Motor neuron (in vitro differentiated cells): ENCODE results near the gene SUSD2. TPM values are rescaled to one million over a fixed set of nuclear protein-coding genes. Genes with fewer than 3 reads are reported as not detected.
A peak's percentile ranks its signal among the peaks of the same experiment; 100 is the strongest.

Source experiments
- ATAC-seq, 8 experiments: fragments of 200-7000 bp; cut with Tn5 transposase; replicated peaks in 6 of 8; 2 replicates each; pipeline ENCODE4 v1.8.0; 2021; ENCODE audit warnings: mild to moderate bottlenecking in 8 of 8, moderate library complexity in 8 of 8
- H3K27ac ChIP-seq, 2 donors: fragments of 250-450 bp; sonication (Bioruptor Pico); 2 replicates each; pipeline ENCODE4 v1.9.0; 2021; ENCODE audit warnings: antibody characterized with exemption in 2 of 2, mild to moderate bottlenecking in 2 of 2, moderate library complexity in 1 of 2
- H3K4me1 ChIP-seq, 2 donors: fragments of 250-450 bp; sonication (Bioruptor Pico); replicated peaks in 1 of 2; 2 replicates each; pipeline ENCODE4 v1.6.1; 2021; ENCODE audit warnings: antibody characterized with exemption in 2 of 2, mild to moderate bottlenecking in 2 of 2, moderate library complexity in 1 of 2
- H3K4me3 ChIP-seq, 5 donors: fragments of 250-450 bp; sonication (Bioruptor Pico); 2 replicates each; pipeline ENCODE4 v1.9.0; 2021; ENCODE audit warnings: antibody characterized with exemption in 5 of 5, mild to moderate bottlenecking in 5 of 5, moderate library complexity in 4 of 5
- WGBS, 10 experiments: fragments of 450-650 bp; shearing (Covaris generic); methylation state at CpG; one replicate each; pipeline ENCODE4 v1.0.0; 2022; 5-methylcytosine and 5-hydroxymethylcytosine counted together
- in situ Hi-C, 9 experiments: fragments of 400-800 bp; cut with MboI; loops; one replicate each; pipeline ENCODE4 v1.15.0; 2021; ENCODE audit warnings: low sequenced_read_pairs in 9 of 9, low pct_unique_long_range_greater_than_20kb in 2 of 9; ENCODE audit not compliant: unreplicated experiment in 9 of 9
- total RNA-seq, 8 experiments: library from RNA; unstranded; fragments of 300-600 nt; gene quantifications; 2 replicates each; pipeline versions ENCODE4 v1.2.3 to v1.2.4, GENCODE V29; 2022

SUSD2 gene
- total RNA-seq, 8 experiments from 2014 or later: 0.22 to 7.6 (median 1.3) TPM

DNA sequence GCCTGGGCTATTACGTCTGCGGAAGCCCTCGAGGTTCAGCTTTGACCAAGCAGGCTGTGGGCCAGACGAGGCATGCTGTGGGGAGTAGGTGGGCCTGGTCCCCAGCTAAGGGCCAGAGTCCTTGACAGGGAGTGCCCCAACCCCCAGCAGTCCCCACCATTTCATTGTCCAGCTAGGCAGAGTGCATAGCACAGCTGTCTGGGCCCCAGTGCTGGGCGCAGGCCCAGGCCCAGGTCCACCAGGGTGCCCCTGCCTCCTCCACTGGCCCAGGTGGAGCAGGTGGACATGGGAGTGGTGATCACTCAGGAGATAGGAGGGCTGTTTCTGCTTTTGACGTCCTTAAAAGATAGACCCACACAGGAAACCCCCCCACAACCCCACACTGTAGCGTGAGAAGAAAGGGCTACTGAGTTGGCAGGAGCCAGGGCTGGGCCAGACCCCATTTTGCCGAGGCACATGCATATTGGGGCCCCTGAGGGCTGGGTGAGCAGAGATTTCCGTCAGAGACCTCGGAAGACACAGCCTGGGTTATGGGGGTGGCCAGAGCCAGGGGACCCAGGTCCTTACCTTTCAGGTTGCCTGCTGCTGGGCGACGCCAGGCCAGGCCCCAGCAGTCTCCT is 11.7 kb upstream of the SUSD2 start:
- Histone ChIP-seq H3K4me1 (no peaks in the 10 kb centered on the region), H3K27ac (no peak overlapping the region), H3K4me3 (no peak overlapping the region)
- in situ Hi-C loops: no loop called here
- WGBS, 10 experiments: 60 to 100% (median 80%) methylated on average over 1 to 2 of the region's 12 CpGs; no CpG with 5 or more reads in 6 of the 10 experiments
- no peak for ATAC-seq

DNA sequence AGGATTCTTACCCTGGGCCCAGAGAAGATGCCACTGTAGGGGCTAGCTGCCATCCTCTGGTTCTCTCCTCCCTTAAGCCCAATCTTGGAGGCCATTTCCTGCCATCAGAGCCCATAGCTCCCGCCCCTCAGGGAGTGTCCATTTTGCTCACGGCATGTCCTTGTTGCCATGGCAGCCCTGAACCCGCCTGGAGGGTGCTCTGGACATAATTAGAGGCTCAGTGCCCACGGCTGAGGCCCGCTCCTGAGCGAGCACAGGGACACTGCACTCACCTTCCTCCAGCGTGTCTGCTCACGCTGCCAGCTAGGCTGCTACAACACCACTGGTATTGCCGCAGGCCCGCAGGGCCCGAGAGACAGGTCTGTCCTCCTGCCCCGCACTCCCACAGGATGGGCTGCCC is 11.1 kb upstream of the SUSD2 start:
- no peak overlapping the region for H3K4me3 ChIP-seq
- WGBS, 10 experiments: 50 to 88% (median 80%) methylated on average over 1 to 11 of the region's 12 CpGs; no CpG with 5 or more reads in 7 of the 10 experiments
- H3K4me1 ChIP-seq: no peaks in the 10 kb centered on the region
- in situ Hi-C loops: no loop called here
- ATAC-seq: peak in 7 of 8 experiments; percentile 8 to 76 (median 31)
- H3K27ac ChIP-seq: no peak overlapping the region

DNA sequence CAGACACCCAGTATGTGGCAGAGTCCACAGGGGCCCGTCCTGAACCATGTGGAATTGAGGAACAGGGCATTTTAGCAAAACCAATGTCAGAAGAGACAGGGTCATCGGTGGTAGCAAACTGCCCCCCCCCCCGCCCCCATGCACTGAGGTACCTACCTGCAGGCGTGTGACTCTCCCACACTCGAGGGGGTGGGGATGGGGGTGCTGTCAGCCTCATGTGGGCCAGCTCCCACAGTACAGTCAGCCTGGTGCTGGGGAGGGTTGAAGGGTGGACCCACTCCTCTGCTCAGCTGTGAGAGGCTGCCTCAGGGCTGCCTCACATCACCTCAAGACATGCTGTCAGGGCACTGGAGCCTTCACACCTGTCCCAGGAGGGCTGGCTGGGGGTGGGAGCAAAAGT is 10.7 kb upstream of the SUSD2 start:
- Histone ChIP-seq H3K27ac (no peak overlapping the region), H3K4me3 (no peak overlapping the region), H3K4me1 (no peaks in the 10 kb centered on the region)
- in situ Hi-C loops: no loop called here
- whole genome bisulfite sequencing, 10 experiments: 100% methylated on average over 1 of the region's 5 CpGs; no CpG with 5 or more reads in 8 of the 10 experiments
- ATAC-seq: peak in 1 of 8 experiments; percentile 3

DNA sequence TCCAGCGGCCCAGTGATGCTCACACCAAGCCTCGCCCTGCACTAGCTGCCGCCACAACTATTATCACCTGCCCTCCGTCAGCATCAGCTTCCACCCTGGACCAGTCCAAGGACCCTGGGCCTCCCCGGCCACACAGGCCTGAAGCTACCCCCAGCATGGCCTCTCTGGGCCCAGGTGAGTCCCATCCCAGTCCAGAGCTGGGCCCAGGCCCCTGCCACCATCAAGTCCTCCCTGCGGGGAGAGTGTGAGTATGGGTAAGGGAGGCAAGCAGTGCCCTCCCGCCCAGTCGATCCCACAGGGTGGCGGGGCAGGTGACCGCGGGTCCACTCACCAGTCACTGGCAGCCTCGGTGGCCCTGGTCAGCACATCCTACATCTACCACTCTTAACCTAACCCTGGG is 9.5 kb upstream of the SUSD2 start:
- no peak for ATAC-seq
- no peak overlapping the region for H3K4me3 ChIP-seq
- WGBS, 10 experiments: 94 to 100% (median 100%) methylated on average over 2 to 8 of the region's 12 CpGs; no CpG with 5 or more reads in 6 of the 10 experiments
- in situ Hi-C loops: no loop called here
- no peak overlapping the region for H3K27ac ChIP-seq
- no peaks in the 10 kb centered on the region for H3K4me1 ChIP-seq

DNA sequence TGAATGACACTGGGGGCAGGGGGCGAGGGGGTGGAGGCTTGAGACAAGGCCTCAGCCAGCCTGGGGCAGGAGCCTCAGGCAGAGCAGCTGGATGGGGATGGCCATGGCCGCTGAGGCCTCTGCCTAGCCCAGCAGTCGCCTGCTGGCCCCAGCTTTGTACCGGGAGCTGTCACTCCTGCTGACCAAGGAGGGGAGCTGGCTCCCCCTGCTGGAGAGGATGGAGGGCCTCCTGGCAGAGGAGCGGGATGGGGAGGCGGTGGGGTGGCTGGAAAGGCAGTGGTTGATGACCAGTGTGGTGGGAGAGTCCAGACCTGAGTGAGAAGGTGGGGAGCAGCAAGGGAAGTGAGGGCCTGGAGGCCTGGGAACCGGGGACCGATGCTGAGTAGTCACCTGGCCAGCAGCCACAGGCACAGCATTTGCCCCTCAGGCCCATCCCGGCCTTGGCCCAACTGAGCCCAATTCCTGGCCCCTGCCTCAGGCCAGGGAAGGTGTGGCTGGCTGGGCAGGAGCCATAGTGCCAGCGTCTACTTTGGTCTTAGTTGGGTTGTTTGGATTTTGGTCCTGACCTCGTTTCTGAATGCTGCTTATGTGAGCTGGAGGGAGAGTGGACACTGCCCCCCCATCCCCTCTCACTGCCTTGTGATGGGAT is 6.0 kb upstream of the SUSD2 start:
- Histone ChIP-seq H3K4me3 (no peak overlapping the region), H3K4me1 (no peaks in the 10 kb centered on the region), H3K27ac (no peak overlapping the region)
- ATAC-seq: peak; percentile 18 to 95 (median 50)
- in situ Hi-C loops: no loop called here
- WGBS, 10 experiments: 10 to 80% methylated on average over 2 of the region's 11 CpGs; no CpG with 5 or more reads in 8 of the 10 experiments

DNA sequence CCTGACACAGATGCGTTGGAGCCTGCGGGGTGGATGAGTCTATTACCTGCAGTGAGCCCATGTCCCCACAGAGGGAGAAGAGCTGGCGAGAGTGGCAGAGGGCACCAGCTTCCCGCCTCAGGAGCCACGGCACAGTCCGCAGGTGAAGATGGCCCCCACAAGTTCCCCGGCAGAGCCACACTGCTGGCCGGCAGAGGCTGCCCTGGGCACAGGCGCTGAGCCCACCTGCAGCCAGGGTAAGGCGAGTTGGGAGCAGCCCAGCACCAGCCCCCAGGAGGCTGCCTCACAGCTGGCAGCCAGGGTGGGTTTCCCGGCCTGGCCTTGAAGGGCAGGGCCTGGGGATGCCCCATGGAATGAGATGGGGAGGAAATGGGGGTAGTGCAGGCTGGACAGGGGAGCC is 5.2 kb upstream of the SUSD2 start:
- Histone ChIP-seq H3K4me1 (peaks cover 1 to 2% of the 10 kb centered on the region in 2 donors), H3K27ac (no peak overlapping the region), H3K4me3 (no peak overlapping the region)
- ATAC-seq: no peak
- WGBS, 10 experiments: 33 to 80% (median 80%) methylated on average over 1 of the region's 11 CpGs; no CpG with 5 or more reads in 6 of the 10 experiments
- in situ Hi-C loops: no loop called here

DNA sequence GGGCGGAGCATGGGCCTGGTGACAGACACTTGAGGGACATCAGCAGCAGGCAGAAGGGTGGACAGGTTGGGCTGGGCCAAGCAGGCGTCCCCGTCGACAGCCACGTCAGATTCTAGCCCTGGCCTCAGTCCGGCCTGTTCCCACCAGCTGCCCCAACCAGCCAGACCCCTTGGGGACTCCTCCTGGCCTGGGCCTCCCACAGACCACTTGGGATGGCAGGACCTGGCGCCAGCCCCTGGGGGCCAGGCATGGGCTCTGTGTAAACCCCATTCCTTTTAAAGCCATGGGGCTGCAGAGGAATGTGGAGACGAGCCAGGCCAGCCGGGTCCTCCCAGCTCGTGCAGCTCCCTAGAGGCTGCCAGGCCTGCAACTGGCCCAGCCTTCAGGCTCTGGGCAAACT is 4.7 kb upstream of the SUSD2 start:
- no peak overlapping the region for H3K4me3 ChIP-seq
- ATAC-seq: no peak
- peaks cover 6 to 7% of the 10 kb centered on the region in 2 donors for H3K4me1 ChIP-seq
- WGBS, 10 experiments: 100% methylated on average over 1 of the region's 10 CpGs; no CpG with 5 or more reads in 8 of the 10 experiments
- in situ Hi-C loops: no loop called here
- H3K27ac ChIP-seq: no peak overlapping the region

DNA sequence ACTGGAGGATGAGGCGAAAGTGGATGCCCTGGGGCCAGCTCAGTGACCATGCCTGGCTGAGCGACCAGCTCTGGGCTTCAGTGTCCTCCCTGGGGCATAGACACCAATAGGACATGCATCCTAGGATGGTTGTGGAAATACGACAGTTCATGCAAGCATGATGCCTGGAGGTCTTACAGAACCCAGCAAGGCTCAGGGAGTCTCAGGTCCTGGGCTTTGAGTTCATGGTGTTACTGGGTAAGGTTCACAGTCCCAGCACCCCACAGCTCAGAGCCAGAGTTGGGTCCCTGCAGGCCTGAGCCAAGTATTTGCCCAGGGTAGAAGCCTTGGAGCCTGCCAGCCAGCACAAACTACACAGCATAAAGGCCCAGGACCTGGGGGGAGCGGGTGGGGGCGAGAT is 4.2 kb upstream of the SUSD2 start:
- H3K27ac ChIP-seq: no peak overlapping the region
- H3K4me3 ChIP-seq: no peak overlapping the region
- 80 to 100% (median 100%) methylated on average over 1 of the region's 5 CpGs; no CpG with 5 or more reads in 7 of the 10 experiments for WGBS, 10 experiments
- in situ Hi-C loops: no loop called here
- no peak for ATAC-seq
- H3K4me1 ChIP-seq: peaks cover 10 to 11% of the 10 kb centered on the region in 2 donors

DNA sequence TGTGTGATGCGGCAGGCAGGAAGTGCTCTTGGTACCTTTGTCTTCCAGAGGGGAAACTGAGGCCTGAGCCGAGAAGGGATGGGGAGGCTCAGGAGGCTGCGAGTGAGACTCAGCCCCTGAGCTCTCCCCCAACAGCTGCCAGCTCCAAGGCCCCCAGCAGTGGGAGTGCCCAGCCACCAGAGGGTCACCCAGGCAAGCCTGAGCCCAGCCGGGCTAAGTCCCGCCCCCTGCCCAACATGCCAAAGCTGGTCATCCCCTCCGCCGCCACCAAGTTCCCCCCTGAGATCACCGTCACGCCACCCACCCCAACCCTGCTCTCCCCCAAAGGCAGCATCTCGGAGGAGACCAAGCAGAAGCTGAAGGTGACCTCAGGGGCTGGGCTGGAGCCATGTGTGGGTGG is 3.8 kb upstream of the SUSD2 start:
- no peak overlapping the region for H3K27ac ChIP-seq
- peaks cover 10 to 14% of the 10 kb centered on the region in 2 donors for H3K4me1 ChIP-seq
- 100% methylated on average over 1 of the region's 10 CpGs; no CpG with 5 or more reads in 9 of the 10 experiments for WGBS, 10 experiments
- no peak overlapping the region for H3K4me3 ChIP-seq
- no peak for ATAC-seq
- in situ Hi-C loops: no loop called here

DNA sequence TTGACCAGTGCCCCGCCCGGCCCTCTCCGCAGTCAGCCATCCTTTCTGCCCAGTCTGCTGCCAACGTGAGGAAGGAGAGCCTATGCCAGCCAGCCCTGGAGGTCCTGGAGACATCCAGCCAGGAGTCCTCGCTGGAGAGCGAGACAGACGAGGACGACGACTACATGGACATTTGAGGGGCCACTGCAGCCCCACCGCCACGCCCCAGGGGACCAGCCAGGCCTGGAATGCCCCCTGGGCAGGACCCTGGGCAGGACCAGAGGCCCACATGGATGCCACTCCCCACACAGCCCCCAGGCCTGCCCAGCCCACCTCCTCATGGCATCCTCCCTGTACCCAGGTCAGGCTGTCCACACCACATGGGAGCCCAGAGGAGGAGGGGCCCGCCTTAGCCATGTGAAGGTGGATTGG is 3.3 kb upstream of the SUSD2 start:
- no CpG with 5 or more reads among the region's 12 CpGs for WGBS, 10 experiments
- in situ Hi-C loops: no loop called here
- no peak overlapping the region for H3K4me3 ChIP-seq
- H3K4me1 ChIP-seq: peaks cover 10 to 14% of the 10 kb centered on the region in 2 donors
- no peak for ATAC-seq
- no peak overlapping the region for H3K27ac ChIP-seq

DNA sequence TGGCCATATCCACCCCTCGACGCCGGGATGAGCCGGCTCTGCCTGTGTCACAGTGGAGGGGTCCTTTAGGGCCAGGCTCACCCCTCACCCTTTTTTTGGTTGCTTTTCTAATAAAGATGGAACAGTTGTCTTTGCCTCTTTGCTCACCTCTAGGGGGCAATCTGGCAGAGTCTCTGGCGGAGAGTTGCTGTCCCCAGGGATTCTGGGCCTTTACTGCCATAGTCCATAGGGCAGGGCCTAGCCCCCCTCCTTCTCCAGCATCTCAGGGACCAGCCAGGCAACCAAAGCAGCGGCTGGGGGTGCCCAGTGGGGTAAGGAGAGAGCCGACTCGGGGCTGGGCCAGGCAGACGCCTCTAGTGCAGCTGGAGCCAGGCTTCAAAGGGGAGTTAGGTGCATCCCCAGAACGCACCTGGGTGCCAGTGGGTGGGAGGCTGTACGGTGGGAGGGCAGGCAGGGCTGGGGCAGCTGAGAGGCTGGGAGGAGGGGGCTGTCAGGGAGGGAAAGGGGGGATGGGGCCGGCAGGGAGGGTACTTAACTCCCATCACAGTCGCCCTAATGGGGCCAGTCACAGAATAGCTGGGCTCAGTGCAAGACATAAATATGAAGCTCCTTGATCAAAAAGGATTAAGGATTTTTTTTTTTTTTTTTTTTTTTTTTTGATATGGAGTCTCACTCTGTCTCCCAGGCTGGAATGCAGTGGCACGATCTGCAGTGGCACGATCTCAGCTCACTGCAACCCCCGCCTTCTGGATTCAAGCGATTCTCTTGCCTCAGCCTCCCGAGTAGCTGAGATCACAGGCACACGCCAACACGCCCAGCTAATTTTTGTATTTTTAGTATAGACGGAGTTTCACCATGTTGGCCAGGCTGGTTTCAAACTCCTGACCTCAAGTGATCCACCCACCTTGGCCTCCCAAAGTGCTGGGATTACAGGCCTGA is 2.5 kb upstream of the SUSD2 start:
- in situ Hi-C loops: no loop called here
- H3K4me1 ChIP-seq: peaks cover 13 to 14% of the 10 kb centered on the region in 2 donors
- WGBS, 10 experiments: 0 to 100% (median 83%) methylated on average over 1 to 7 of the region's 21 CpGs; no CpG with 5 or more reads in 1 of the 10 experiments
- no peak overlapping the region for H3K4me3 ChIP-seq
- ATAC-seq: peak in 4 of 8 experiments; percentile 5 to 17 (median 7)
- H3K27ac ChIP-seq: no peak overlapping the region

DNA sequence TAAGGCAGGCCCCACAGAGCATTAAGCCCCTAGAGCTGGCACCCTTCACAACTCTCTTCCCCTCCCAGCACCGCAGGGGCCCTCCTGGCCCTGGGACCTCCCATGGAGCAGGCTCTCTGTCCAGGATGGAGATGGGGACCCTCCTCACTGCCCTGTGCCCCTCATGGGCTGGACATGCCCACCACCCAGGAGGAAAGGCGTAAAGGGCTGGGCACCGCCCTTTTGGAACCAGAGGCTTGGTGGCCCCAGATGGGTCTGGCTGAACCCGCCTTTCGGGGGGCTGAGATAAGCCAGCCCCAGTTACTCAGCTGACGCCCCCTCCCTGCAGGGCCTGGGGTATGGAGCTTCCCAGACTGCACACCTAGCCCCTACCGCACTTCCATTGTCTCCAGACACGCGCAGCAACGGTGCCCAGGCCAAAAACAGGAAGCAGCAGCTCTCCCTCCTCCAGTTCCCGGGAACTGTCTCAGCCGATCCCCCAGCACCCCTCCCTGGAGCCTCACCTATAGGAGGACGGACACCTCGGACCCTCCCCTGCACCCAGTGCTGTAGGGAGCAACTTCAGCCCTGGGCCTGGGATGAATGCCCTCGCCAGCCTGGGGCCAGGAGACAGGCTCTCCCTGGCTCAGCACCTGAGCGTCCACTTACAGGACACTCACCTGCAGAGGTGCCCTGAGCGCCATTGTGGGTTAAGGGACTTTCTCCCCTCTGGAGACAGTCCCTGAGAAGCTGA is 1.6 kb upstream of the SUSD2 start:
- H3K4me1 ChIP-seq: peaks cover 13 to 14% of the 10 kb centered on the region in 2 donors
- in situ Hi-C loops: no loop called here
- WGBS, 10 experiments: 77 to 100% (median 92%) methylated on average over 1 to 5 of the region's 17 CpGs; no CpG with 5 or more reads in 5 of the 10 experiments
- H3K4me3 ChIP-seq: no peak overlapping the region
- no peak overlapping the region for H3K27ac ChIP-seq
- ATAC-seq: no peak
